Neural cell (in vitro differentiated cells): ENCODE data around the gene SPINT1. TPM values are rescaled to one million over a fixed set of nuclear protein-coding genes. Genes with fewer than 3 reads are reported as not detected.

Experiments used
- H2AFZ ChIP-seq: fragments of 200-600, 300-800 bp; sonication (generic), shearing (Covaris generic); 2 replicates; pipeline ENCODE4 v1.6.0; 2014; ENCODE audit warnings: low read depth, mild to moderate bottlenecking, antibody characterized with exemption, low read length, moderate library complexity
- H3F3A ChIP-seq: fragments of 200-600 bp; shearing (Covaris generic); 2 replicates; pipeline ENCODE4 v1.6.1; 2016; ENCODE audit warnings: mild to moderate bottlenecking, moderate library complexity, mixed read lengths, antibody characterized with exemption, low read length; ENCODE audit not compliant: insufficient read depth, poor library complexity, severe bottlenecking
- H3K27ac ChIP-seq: fragments of 200-600, 300-800 bp; sonication (generic), shearing (Covaris generic); 2 replicates; pipeline ENCODE4 v1.5.1; 2014; ENCODE audit warnings: mild to moderate bottlenecking, low read length, moderate library complexity
- H3K27me3 ChIP-seq: fragments of 300-800, 200-600 bp; sonication (generic), shearing (Covaris generic); 2 replicates; pipeline ENCODE4 v1.6.0; 2014; ENCODE audit warnings: mild to moderate bottlenecking, low read depth, low read length, moderate library complexity; ENCODE audit not compliant: insufficient read depth
- H3K36me3 ChIP-seq: fragments of 300-800, 200-600 bp; sonication (generic), shearing (Covaris generic); 2 replicates; pipeline ENCODE4 v1.5.1; 2014; ENCODE audit warnings: mild to moderate bottlenecking, antibody characterized with exemption, low read length, moderate library complexity; ENCODE audit not compliant: insufficient read depth
- H3K4me2 ChIP-seq: fragments of 300-800, 200-600 bp; sonication (generic), shearing (Covaris generic); 2 replicates; pipeline ENCODE4 v1.6.0; 2014; ENCODE audit warnings: mild to moderate bottlenecking, low read length
- H3K4me3 ChIP-seq: fragments of 300-800, 200-600 bp; sonication (generic), shearing (Covaris generic); 2 replicates; pipeline ENCODE4 v1.5.1; 2014; ENCODE audit warnings: mild to moderate bottlenecking, low read length, moderate library complexity
- H3K79me2 ChIP-seq: fragments of 200-600 bp; shearing (Covaris generic); replicated peaks from 2 replicates; pipeline ENCODE4 v1.6.0; 2014; ENCODE audit warnings: mild to moderate bottlenecking, low read length, moderate library complexity; ENCODE audit not compliant: insufficient read depth
- H3K9ac ChIP-seq: fragments of 300-800, 200-600 bp; sonication (generic), shearing (Covaris generic); 2 replicates; pipeline ENCODE4 v1.6.1; 2016; ENCODE audit warnings: mild to moderate bottlenecking, low read length, mixed read lengths
- H3K9me2 ChIP-seq: fragments of 200-600 bp; shearing (Covaris generic); 2 replicates; pipeline ENCODE4 v1.6.1; 2016; ENCODE audit warnings: mild to moderate bottlenecking, low read length, mixed read lengths; ENCODE audit not compliant: insufficient read depth
- H3K9me3 ChIP-seq: fragments of 200-600, 300-800 bp; sonication (generic), shearing (Covaris generic); 2 replicates; pipeline ENCODE4 v1.6.1; 2016; ENCODE audit warnings: mild to moderate bottlenecking, mixed run types, low read length, moderate library complexity, mixed read lengths
- H4K20me1 ChIP-seq: fragments of 200-600 bp; shearing (Covaris generic); 2 replicates; pipeline ENCODE4 v1.6.1; 2016; ENCODE audit warnings: mild to moderate bottlenecking, mixed run types; ENCODE audit not compliant: insufficient read depth
- EP300 ChIP-seq: fragments of 450-650 bp; conservative IDR thresholded peaks from 2 replicates; pipeline ENCODE4 v1.6.1; 2014; ENCODE audit warnings: antibody characterized with exemption, mild to moderate bottlenecking, moderate library complexity; ENCODE audit not compliant: poor library complexity, severe bottlenecking
- EZH2 ChIP-seq: fragments of 200-600, 300-800 bp; shearing (Covaris generic), sonication (generic); IDR thresholded peaks from 2 replicates; pipeline ENCODE4 v1.6.1; 2014; ENCODE audit warnings: antibody characterized with exemption, low read length, borderline replicate concordance, mild to moderate bottlenecking; ENCODE audit not compliant: insufficient read depth, poor library complexity, severe bottlenecking
- MXI1 ChIP-seq: fragments of 450-650 bp; conservative IDR thresholded peaks from 2 replicates; pipeline ENCODE4 v1.6.1; 2014; ENCODE audit warnings: antibody characterized with exemption, mild to moderate bottlenecking; ENCODE audit not compliant: poor library complexity, severe bottlenecking
- POLR2AphosphoS5 ChIP-seq: IDR thresholded peaks from 2 replicates; pipeline ENCODE4 v1.6.1; 2012
- RAD21 ChIP-seq: fragments of 450-650 bp; conservative IDR thresholded peaks from 2 replicates; pipeline ENCODE4 v1.6.1; 2014; ENCODE audit warnings: antibody characterized with exemption, mild to moderate bottlenecking, moderate library complexity
- SMC3 ChIP-seq: fragments of 450-650 bp; conservative IDR thresholded peaks from 2 replicates; pipeline ENCODE4 v1.6.1; 2014; ENCODE audit warnings: antibody characterized with exemption, mild to moderate bottlenecking, moderate library complexity; ENCODE audit not compliant: poor library complexity
- TAF1 ChIP-seq: IDR thresholded peaks from 2 replicates; pipeline ENCODE4 v1.6.1; 2012; ENCODE audit warnings: low read depth
- polyA plus RNA-seq: library from polyadenylated mRNA; depleted of rRNA; stranded (reverse); fragments of >200 nt; gene quantifications from 2 replicates; pipeline ENCODE4 v1.2.3, GENCODE V29; 2014
- TF ChIP-seq, protein P1 (sequence below): IDR thresholded peaks from 2 replicates; pipeline ENCODE4 v1.6.1; 2012; ENCODE audit warnings: borderline replicate concordance
- TF ChIP-seq, protein P2 (sequence below): fragments of 450-650 bp; IDR thresholded peaks from 2 replicates; pipeline ENCODE4 v1.5.1; 2014; ENCODE audit warnings: antibody characterized with exemption, mild to moderate bottlenecking, moderate library complexity; ENCODE audit not compliant: poor library complexity, severe bottlenecking

Gene SPINT1
- polyA plus RNA-seq, 1 donor from 2014 or later, result 0.68 TPM

DNA sequence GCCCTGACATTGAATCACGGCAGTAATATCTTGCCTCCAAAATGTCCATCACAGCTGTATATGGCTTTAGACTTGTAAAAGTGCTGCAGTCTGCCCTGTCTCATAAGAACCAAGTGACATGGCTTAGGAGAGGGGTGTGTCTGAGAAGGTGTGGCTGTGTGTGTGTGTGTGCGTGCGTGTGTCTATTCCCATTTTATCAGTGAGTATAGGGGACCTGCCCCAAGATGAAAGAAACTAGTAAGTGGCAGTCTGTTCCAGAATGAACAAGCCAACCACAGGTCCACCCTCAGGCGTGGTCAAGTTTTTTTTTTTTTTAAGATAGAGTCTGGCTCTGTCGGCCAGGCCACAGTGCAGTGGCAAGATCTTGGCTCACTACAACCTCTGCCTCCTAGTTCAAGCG is 35.8 kb downstream of the SPINT1 start:
- no peak for TF ChIP-seq POLR2AphosphoS5
- no peak for TF ChIP-seq RAD21
- TF ChIP-seq TAF1, result no peak
- no peak for TF ChIP-seq EP300
- TF ChIP-seq, protein P1, sequence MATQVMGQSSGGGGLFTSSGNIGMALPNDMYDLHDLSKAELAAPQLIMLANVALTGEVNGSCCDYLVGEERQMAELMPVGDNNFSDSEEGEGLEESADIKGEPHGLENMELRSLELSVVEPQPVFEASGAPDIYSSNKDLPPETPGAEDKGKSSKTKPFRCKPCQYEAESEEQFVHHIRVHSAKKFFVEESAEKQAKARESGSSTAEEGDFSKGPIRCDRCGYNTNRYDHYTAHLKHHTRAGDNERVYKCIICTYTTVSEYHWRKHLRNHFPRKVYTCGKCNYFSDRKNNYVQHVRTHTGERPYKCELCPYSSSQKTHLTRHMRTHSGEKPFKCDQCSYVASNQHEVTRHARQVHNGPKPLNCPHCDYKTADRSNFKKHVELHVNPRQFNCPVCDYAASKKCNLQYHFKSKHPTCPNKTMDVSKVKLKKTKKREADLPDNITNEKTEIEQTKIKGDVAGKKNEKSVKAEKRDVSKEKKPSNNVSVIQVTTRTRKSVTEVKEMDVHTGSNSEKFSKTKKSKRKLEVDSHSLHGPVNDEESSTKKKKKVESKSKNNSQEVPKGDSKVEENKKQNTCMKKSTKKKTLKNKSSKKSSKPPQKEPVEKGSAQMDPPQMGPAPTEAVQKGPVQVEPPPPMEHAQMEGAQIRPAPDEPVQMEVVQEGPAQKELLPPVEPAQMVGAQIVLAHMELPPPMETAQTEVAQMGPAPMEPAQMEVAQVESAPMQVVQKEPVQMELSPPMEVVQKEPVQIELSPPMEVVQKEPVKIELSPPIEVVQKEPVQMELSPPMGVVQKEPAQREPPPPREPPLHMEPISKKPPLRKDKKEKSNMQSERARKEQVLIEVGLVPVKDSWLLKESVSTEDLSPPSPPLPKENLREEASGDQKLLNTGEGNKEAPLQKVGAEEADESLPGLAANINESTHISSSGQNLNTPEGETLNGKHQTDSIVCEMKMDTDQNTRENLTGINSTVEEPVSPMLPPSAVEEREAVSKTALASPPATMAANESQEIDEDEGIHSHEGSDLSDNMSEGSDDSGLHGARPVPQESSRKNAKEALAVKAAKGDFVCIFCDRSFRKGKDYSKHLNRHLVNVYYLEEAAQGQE, result no peak
- TF ChIP-seq, protein P2, sequence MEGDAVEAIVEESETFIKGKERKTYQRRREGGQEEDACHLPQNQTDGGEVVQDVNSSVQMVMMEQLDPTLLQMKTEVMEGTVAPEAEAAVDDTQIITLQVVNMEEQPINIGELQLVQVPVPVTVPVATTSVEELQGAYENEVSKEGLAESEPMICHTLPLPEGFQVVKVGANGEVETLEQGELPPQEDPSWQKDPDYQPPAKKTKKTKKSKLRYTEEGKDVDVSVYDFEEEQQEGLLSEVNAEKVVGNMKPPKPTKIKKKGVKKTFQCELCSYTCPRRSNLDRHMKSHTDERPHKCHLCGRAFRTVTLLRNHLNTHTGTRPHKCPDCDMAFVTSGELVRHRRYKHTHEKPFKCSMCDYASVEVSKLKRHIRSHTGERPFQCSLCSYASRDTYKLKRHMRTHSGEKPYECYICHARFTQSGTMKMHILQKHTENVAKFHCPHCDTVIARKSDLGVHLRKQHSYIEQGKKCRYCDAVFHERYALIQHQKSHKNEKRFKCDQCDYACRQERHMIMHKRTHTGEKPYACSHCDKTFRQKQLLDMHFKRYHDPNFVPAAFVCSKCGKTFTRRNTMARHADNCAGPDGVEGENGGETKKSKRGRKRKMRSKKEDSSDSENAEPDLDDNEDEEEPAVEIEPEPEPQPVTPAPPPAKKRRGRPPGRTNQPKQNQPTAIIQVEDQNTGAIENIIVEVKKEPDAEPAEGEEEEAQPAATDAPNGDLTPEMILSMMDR, result no peak
- no peak for TF ChIP-seq SMC3
- no peak for TF ChIP-seq EZH2
- TF ChIP-seq MXI1, result no peak

DNA sequence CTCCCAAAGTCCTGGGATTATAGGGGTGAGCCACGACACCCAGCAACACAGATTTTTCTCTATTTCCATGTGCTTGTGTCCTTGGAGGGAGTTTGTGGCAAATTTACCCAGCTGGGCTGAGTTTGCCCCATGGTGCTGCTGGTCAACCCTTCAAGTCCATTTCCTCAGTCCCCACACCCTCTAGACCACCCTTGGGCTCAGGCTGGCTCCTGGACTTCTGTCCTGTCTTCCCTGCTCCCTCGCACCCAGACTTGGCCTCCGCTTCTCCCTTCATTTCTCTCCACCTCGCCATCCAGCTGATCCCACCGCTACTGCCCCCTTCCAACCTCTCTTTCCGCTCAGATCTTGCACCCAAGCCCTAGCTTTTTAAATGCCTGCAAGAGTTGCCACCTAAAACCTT is 37.5 kb downstream of the SPINT1 start:
- no peak overlapping the region for H3K9ac ChIP-seq
- H2AFZ ChIP-seq, result no peak overlapping the region
- no peaks in the 10 kb centered on the region for H3K36me3 ChIP-seq
- no peaks in the 10 kb centered on the region for H4K20me1 ChIP-seq
- no peak overlapping the region for H3K4me3 ChIP-seq
- no peak overlapping the region for H3K27ac ChIP-seq
- no peaks in the 10 kb centered on the region for H3K27me3 ChIP-seq
- H3K79me2 ChIP-seq, result no peaks in the 10 kb centered on the region
- TF ChIP-seq SMC3 (no peak), RAD21 (no peak), EP300 (no peak), TAF1 (no peak), POLR2AphosphoS5 (no peak), MXI1 (no peak), EZH2 (no peak)
- TF ChIP-seq, protein P1, result no peak
- TF ChIP-seq, protein P2, result no peak
- no peaks in the 10 kb centered on the region for H3F3A ChIP-seq
- no peaks in the 10 kb centered on the region for H3K9me2 ChIP-seq
- no peak overlapping the region for H3K4me2 ChIP-seq
- no peaks in the 10 kb centered on the region for H3K9me3 ChIP-seq

More for the DNA sequence above, 35.8 kb downstream of the SPINT1 start:
- Histone ChIP-seq H3K4me3 (no peak overlapping the region), H3K27me3 (no peaks in the 10 kb centered on the region), H3K9me3 (no peaks in the 10 kb centered on the region), H3K27ac (no peak overlapping the region), H4K20me1 (no peaks in the 10 kb centered on the region), H3K4me2 (no peak overlapping the region), H3K79me2 (no peaks in the 10 kb centered on the region), H2AFZ (no peak overlapping the region), H3K9ac (no peak overlapping the region), H3K36me3 (no peaks in the 10 kb centered on the region), H3F3A (no peaks in the 10 kb centered on the region), H3K9me2 (no peaks in the 10 kb centered on the region)
